PC-9 (cell line): ENCODE measurements around the gene DLG4. TPM values are rescaled to one million over a fixed set of nuclear protein-coding genes. Genes with fewer than 3 reads are reported as not detected.

Experiments used
- BruUV-seq: library from RNA; stranded (reverse); fragments of 400-500 nt; replicated peaks from 2 replicates; lab custom pipeline; 2021; lab: Mats Ljungman, UMichigan
- CTCF ChIA-PET: fragments of 300-600 bp; sonication (Branson Sonifier 250); formaldehyde crosslinking; loops from one replicate; lab custom pipeline; 2022; ENCODE audit warnings: antibody characterized with exemption; lab: Charles Lee
- POLR2A ChIA-PET: fragments of 300-600 bp; sonication (Branson Sonifier 250); formaldehyde crosslinking; loops from one replicate; lab custom pipeline; 2022; ENCODE audit warnings: antibody characterized with exemption; ENCODE audit not compliant: unreplicated experiment; lab: Charles Lee
- DNase-seq, 2 experiments: peaks; one replicate each; pipeline versions ENCODE4 v3.0.0 to v3.0.0-alpha.2; 2015 to 2022; ENCODE audit warnings: mixed read lengths in 1 of 2
- H2AFZ ChIP-seq: fragments of 200-600 bp; sonication (generic); 2 replicates; pipeline ENCODE4 v1.8.1; 2017; ENCODE audit warnings: antibody characterized with exemption
- H3F3A ChIP-seq: fragments of 200-600 bp; sonication (generic); 2 replicates; pipeline ENCODE4 v1.8.1; 2017; ENCODE audit warnings: antibody characterized with exemption, mild to moderate bottlenecking, low read depth; ENCODE audit not compliant: insufficient read depth
- H3K27ac ChIP-seq: fragments of 200-600 bp; sonication (generic); 2 replicates; pipeline ENCODE4 v1.6.1; 2016; ENCODE audit warnings: mixed run types
- H3K27me3 ChIP-seq: fragments of 200-600 bp; sonication (generic); 2 replicates; pipeline ENCODE4 v1.6.1; 2016; ENCODE audit warnings: low read depth, mixed run types; ENCODE audit not compliant: insufficient read depth
- H3K36me3 ChIP-seq: fragments of 200-600 bp; sonication (generic); 2 replicates; pipeline ENCODE4 v1.6.1; 2016; ENCODE audit warnings: low read depth, mixed run types
- H3K4me1 ChIP-seq: fragments of 200-600 bp; sonication (generic); replicated peaks from 2 replicates; pipeline ENCODE4 v1.6.1; 2016; ENCODE audit warnings: mixed run types; ENCODE audit not compliant: insufficient read depth
- H3K4me2 ChIP-seq: fragments of 200-600 bp; sonication (generic); 2 replicates; pipeline ENCODE4 v1.6.1; 2017; ENCODE audit warnings: mixed run types
- H3K4me3 ChIP-seq: fragments of 200-600 bp; sonication (generic); 2 replicates; pipeline ENCODE4 v1.6.1; 2016; ENCODE audit warnings: mixed run types
- H3K79me2 ChIP-seq: fragments of 200-600 bp; sonication (generic); 2 replicates; pipeline ENCODE4 v1.6.1; 2017; ENCODE audit warnings: low read depth, mixed run types
- H3K9me2 ChIP-seq: fragments of 200-600 bp; sonication (generic); 2 replicates; pipeline ENCODE4 v1.8.1; 2017; ENCODE audit warnings: mild to moderate bottlenecking; ENCODE audit not compliant: insufficient read depth
- H3K9me3 ChIP-seq: fragments of 200-600 bp; sonication (generic); 2 replicates; pipeline ENCODE4 v1.8.1; 2016; ENCODE audit warnings: low read depth; ENCODE audit not compliant: insufficient read depth
- H4K20me1 ChIP-seq: fragments of 200-600 bp; sonication (generic); 2 replicates; pipeline ENCODE4 v1.8.1; 2017; ENCODE audit not compliant: insufficient read depth
- CTCF ChIP-seq: fragments of 200-600 bp; sonication (generic); conservative IDR thresholded peaks from 2 replicates; pipeline ENCODE4 v1.6.1; 2017; ENCODE audit warnings: mixed run types, antibody characterized with exemption, mild to moderate bottlenecking, moderate library complexity
- EZH2 ChIP-seq: fragments of 200-600 bp; sonication (generic); IDR thresholded peaks from 2 replicates; pipeline ENCODE4 v1.8.0; 2017; ENCODE audit warnings: antibody characterized with exemption, low read depth
- intact Hi-C: fragments of 100-400 bp; cut with micrococcal nuclease; formaldehyde crosslinking; loops from one replicate; pipeline ENCODE4 v1.10.0; 2022; ENCODE audit not compliant: unreplicated experiment
- total RNA-seq: library from RNA; stranded (reverse); gene quantifications from 2 replicates; pipeline ENCODE4 v1.2.3, GENCODE V29; 2021

Gene DLG4
- total RNA-seq, 1 experiment from 2014 or later: 32.8 TPM

DNA sequence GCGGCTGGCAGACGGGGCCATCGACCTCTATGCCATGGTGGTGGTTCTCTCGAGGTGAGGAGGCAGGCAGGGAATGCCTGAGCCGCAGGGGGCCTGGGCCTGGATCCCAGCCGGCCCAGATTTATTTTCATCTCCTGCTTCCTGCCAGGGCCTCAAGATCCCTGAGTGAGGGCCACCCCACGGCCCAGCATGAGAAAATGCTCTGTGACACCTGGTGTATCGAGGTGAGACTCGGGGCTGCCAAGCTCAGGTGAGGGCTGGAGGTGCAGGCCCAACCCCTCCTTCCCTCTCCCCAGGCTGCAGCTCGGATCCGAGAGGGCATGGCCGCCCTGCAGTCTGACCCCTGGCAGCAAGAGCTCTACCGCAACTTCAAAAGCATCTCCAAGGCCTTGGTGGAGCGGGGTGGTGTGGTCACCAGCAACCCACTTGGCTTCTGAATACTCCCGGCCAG is 5.0 kb upstream of the DLG4 start:
- Histone ChIP-seq H3K9me2 (no peaks in the 10 kb centered on the region), H3F3A (peaks cover 67% of the 10 kb centered on the region), H4K20me1 (peaks cover 36% of the 10 kb centered on the region), H2AFZ (no peak overlapping the region), H3K79me2 (peaks cover 35% of the 10 kb centered on the region), H3K4me2 (no peak overlapping the region), H3K4me1 (peaks cover 20% of the 10 kb centered on the region), H3K4me3 (no peak overlapping the region), H3K9me3 (no peaks in the 10 kb centered on the region), H3K27ac (no peak overlapping the region), H3K27me3 (no peaks in the 10 kb centered on the region), H3K36me3 (peaks cover 36% of the 10 kb centered on the region)
- no TSS peak for BruUV-seq
- DNase-seq: no peak
- ChIA-PET POLR2A (interaction anchor here (0.7 to 1.2 kb wide), 2 partner anchors 9 to 56 kb away, joined by 4 to 5 read pairs; partner anchors contain the start of gene SLC2A4), CTCF (no interaction called here)
- intact Hi-C loops: loop anchor here (5.0 kb wide), 1 partner anchor 83 kb away; the partner anchor contains the start of gene EIF5A
- TF ChIP-seq CTCF (no peak), EZH2 (no peak)

DNA sequence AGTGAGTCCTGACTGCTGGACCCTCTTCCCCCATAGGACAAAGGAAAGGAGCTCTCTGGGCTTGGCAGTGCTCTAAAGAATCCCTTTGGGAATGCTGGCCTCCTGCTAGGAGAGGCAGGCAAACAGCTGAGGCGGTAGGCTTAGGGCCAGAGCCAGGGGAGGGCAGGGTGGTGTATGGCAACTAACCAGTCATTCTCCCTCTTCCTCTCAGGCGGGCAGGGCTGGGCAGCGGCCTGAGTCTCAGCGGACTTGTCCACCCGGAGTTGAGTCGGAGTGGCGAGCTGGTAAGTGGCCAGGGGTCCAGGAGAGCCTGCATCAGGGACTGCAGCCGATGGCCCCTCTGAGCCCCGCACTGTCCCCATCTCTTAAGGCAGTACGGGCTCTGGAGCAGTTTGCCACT is 4.5 kb upstream of the DLG4 start:
- peaks cover 36% of the 10 kb centered on the region for H4K20me1 ChIP-seq
- peaks cover 31% of the 10 kb centered on the region for H3K36me3 ChIP-seq

GRCh38 chr17:7223375-7223774 is 3.7 kb upstream of the DLG4 start:
- Histone ChIP-seq H3K4me3 (no peak overlapping the region), H3K4me1 (peaks cover 32% of the 10 kb centered on the region), H4K20me1 (peaks cover 36% of the 10 kb centered on the region), H3K9me2 (no peaks in the 10 kb centered on the region), H3F3A (peaks cover 71% of the 10 kb centered on the region), H3K27ac (no peak overlapping the region), H3K79me2 (peaks cover 34% of the 10 kb centered on the region), H3K4me2 (no peak overlapping the region), H3K9me3 (no peaks in the 10 kb centered on the region), H3K27me3 (no peaks in the 10 kb centered on the region), H2AFZ (no peak overlapping the region), H3K36me3 (peaks cover 31% of the 10 kb centered on the region)
- no peak for DNase-seq
- ChIA-PET CTCF (no interaction called here), POLR2A (no interaction called here)
- intact Hi-C loops: loop anchor here (5.0 kb wide), 1 partner anchor 84 kb away; the partner anchor contains the start of gene EIF5A
- BruUV-seq: no TSS peak
- TF ChIP-seq EZH2: no peak
- no peak for TF ChIP-seq CTCF

More for the DNA sequence above, 4.5 kb upstream of the DLG4 start:
- H3K4me3 ChIP-seq: no peak overlapping the region
- no peak overlapping the region for H3K27ac ChIP-seq
- intact Hi-C loops: loop anchor here (5.0 kb wide), 1 partner anchor 83 kb away; the partner anchor contains the start of gene EIF5A
- H3F3A ChIP-seq: peaks cover 73% of the 10 kb centered on the region
- no peaks in the 10 kb centered on the region for H3K9me2 ChIP-seq
- peaks cover 34% of the 10 kb centered on the region for H3K79me2 ChIP-seq
- no peak for TF ChIP-seq EZH2
- no peak for TF ChIP-seq CTCF
- H3K4me2 ChIP-seq: no peak overlapping the region
- no peaks in the 10 kb centered on the region for H3K27me3 ChIP-seq
- no peak overlapping the region for H2AFZ ChIP-seq
- H3K9me3 ChIP-seq: no peaks in the 10 kb centered on the region
- peaks cover 25% of the 10 kb centered on the region for H3K4me1 ChIP-seq
- POLR2A ChIA-PET: interaction anchor here (0.7 kb wide), 1 partner anchor 9 kb away, joined by 5 read pairs; no protein-coding TSS in a partner anchor
- BruUV-seq: no TSS peak
- CTCF ChIA-PET: no interaction called here
- DNase-seq: no peak
